Measurements from ENCODE around the gene SPECC1L. TPM values are rescaled to one million over a fixed set of nuclear protein-coding genes. Genes with fewer than 3 reads are reported as not detected.
A peak's percentile ranks its signal among the peaks of the same experiment; 100 is the strongest.

Gene SPECC1L
- total RNA-seq, 4 donors from 2014 or later, result 42.2 to 45.1 (median 43.6) TPM

GRCh38 chr22:24406322-24407277 is 136.0 kb downstream of the SPECC1L start:
- peaks cover 0 to 40% (median 9%) of the 10 kb centered on the region in 4 donors for H3K4me1 ChIP-seq
- peaks cover 0 to 29% (median 0%) of the 10 kb centered on the region in 3 donors for H3K36me3 ChIP-seq
- no peak for TF ChIP-seq POLR2A (IDR thresholded peaks at IDR 0.05)
- no peak for TF ChIP-seq CTCF (IDR thresholded peaks at IDR 0.05)
- H3K9me3 ChIP-seq, result no peaks in the 10 kb centered on the region
- H3K27ac ChIP-seq, result peak overlapping the region in 2 of 4 donors; percentile 23 to 49
- H3K4me3 ChIP-seq, result no peak overlapping the region
- WGBS, 2 donors, result 65 to 70% methylated on average over 19 of the region's 19 CpGs
- DNase-seq (ENCODE audit: low spot score in 2 of 2), result no peak
- no peaks in the 10 kb centered on the region for H3K27me3 ChIP-seq

- DNase-seq (ENCODE audit: low spot score in 2 of 2), result no peak
- H3K9me3 ChIP-seq, result no peaks in the 10 kb centered on the region
- peaks cover 0 to 35% (median 8%) of the 10 kb centered on the region in 4 donors for H3K4me1 ChIP-seq
- peaks cover 0 to 36% (median 0%) of the 10 kb centered on the region in 3 donors for H3K36me3 ChIP-seq
- H3K27ac ChIP-seq, result peak overlapping the region in 2 of 4 donors; percentile 23 to 49
- no peaks in the 10 kb centered on the region for H3K27me3 ChIP-seq
- no peak overlapping the region for H3K4me3 ChIP-seq
- WGBS, 2 donors, result 36 to 55% methylated on average over 15 of the region's 15 CpGs
- no peak for TF ChIP-seq POLR2A (IDR thresholded peaks at IDR 0.05)
- no peak for TF ChIP-seq EP300 (IDR thresholded peaks at IDR 0.05)
- no peak for TF ChIP-seq CTCF (IDR thresholded peaks at IDR 0.05)
These were observed 136.6 kb downstream of the SPECC1L start for GRCh38 chr22:24407278-24407665.

- WGBS, 2 donors, result 82 to 86% methylated on average over 4 of the region's 4 CpGs
- peak overlapping the region in 1 of 4 donors; percentile 13 for H3K27ac ChIP-seq
- no peak for DNase-seq (ENCODE audit: low spot score in 2 of 2)
- peaks cover 0 to 29% (median 5%) of the 10 kb centered on the region in 4 donors for H3K4me1 ChIP-seq
- no peaks in the 10 kb centered on the region for H3K9me3 ChIP-seq
- TF ChIP-seq EP300 (IDR thresholded peaks at IDR 0.05) (no peak), CTCF (IDR thresholded peaks at IDR 0.05) (no peak), POLR2A (IDR thresholded peaks at IDR 0.05) (no peak)
- H3K27me3 ChIP-seq, result no peaks in the 10 kb centered on the region
- no peak overlapping the region for H3K4me3 ChIP-seq
- peaks cover 0 to 42% (median 0%) of the 10 kb centered on the region in 3 donors for H3K36me3 ChIP-seq
These were observed 137.3 kb downstream of the SPECC1L start for GRCh38 chr22:24407884-24408283.

GRCh38 chr22:24408630-24409029 is 138.0 kb downstream of the SPECC1L start:
- peaks cover 0 to 49% (median 0%) of the 10 kb centered on the region in 3 donors for H3K36me3 ChIP-seq
- WGBS, 2 donors, result 65 to 87% methylated on average over 7 of the region's 7 CpGs
- H3K9me3 ChIP-seq, result no peaks in the 10 kb centered on the region
- TF ChIP-seq CTCF (IDR thresholded peaks at IDR 0.05) (no peak), POLR2A (IDR thresholded peaks at IDR 0.05) (no peak)
- H3K4me3 ChIP-seq, result no peak overlapping the region
- no peak for DNase-seq (ENCODE audit: low spot score in 2 of 2)
- H3K27ac ChIP-seq, result no peak overlapping the region
- H3K27me3 ChIP-seq, result no peaks in the 10 kb centered on the region
- peaks cover 0 to 26% (median 4%) of the 10 kb centered on the region in 4 donors for H3K4me1 ChIP-seq

GRCh38 chr22:24409707-24410106 is 139.1 kb downstream of the SPECC1L start:
- DNase-seq (ENCODE audit: low spot score in 2 of 2), result no peak
- Histone ChIP-seq H3K9me3 (no peaks in the 10 kb centered on the region), H3K27ac (no peak overlapping the region), H3K27me3 (no peaks in the 10 kb centered on the region), H3K4me1 (peaks cover 0 to 26% (median 4%) of the 10 kb centered on the region in 4 donors), H3K4me3 (no peak overlapping the region), H3K36me3 (peaks cover 0 to 51% (median 4%) of the 10 kb centered on the region in 3 donors)
- 83 to 90% methylated on average over 9 of the region's 9 CpGs for WGBS, 2 donors
- TF ChIP-seq POLR2A (IDR thresholded peaks at IDR 0.05), result no peak

Data from tibial nerve (tissue), 4 donors.